Skeletal muscle tissue (tissue), 4 donors: Measurements from ENCODE around the gene BRPF1. TPM values are rescaled to one million over a fixed set of nuclear protein-coding genes. Genes with fewer than 3 reads are reported as not detected.
"Not testable (repeated sequence)": the region's sequence is repeated elsewhere in the genome, so short reads cannot be mapped to it uniquely, and the experiment has no call there.

Experiments used
- H3K27ac ChIP-seq: one replicate; pipeline ENCODE4 v1.7.0; 2013; ENCODE audit warnings: mild to moderate bottlenecking, low read depth, low read length, inconsistent platforms
- H3K27me3 ChIP-seq, 3 donors: one replicate each; pipeline ENCODE4 v1.7.0; 2013; ENCODE audit warnings: low read length in 3 of 3; ENCODE audit not compliant: control insufficient read depth in 3 of 3, insufficient read depth in 3 of 3
- H3K36me3 ChIP-seq, 3 donors: one replicate each; pipeline ENCODE4 v1.7.0; 2013; ENCODE audit warnings: low read length in 3 of 3; ENCODE audit not compliant: control insufficient read depth in 3 of 3, insufficient read depth in 3 of 3
- H3K4me1 ChIP-seq, 3 donors: one replicate each; pipeline ENCODE4 v1.7.0; 2013; ENCODE audit warnings: low read length in 3 of 3, mild to moderate bottlenecking in 3 of 3; ENCODE audit not compliant: control insufficient read depth in 3 of 3, insufficient read depth in 3 of 3
- H3K4me3 ChIP-seq, 3 donors: one replicate each; pipeline ENCODE4 v1.7.0; 2013; ENCODE audit warnings: low read length in 3 of 3
- H3K9ac ChIP-seq, 3 donors: one replicate each; pipeline ENCODE4 v1.7.0; 2013; ENCODE audit warnings: low read length in 3 of 3, mild to moderate bottlenecking in 3 of 3, moderate library complexity in 2 of 3, low read depth in 1 of 3
- H3K9me3 ChIP-seq, 3 donors: one replicate each; pipeline ENCODE4 v1.7.0; 2013; ENCODE audit warnings: low read length in 3 of 3; ENCODE audit not compliant: control insufficient read depth in 3 of 3
- total RNA-seq: library from RNA; depleted of rRNA; stranded (reverse); fragments of >200 nt; gene quantifications from one replicate; pipeline ENCODE4 v1.2.3, GENCODE V29; 2014
- donor health status: Osteomylitis.

BRPF1 gene
- total RNA-seq, 1 donor from 2014 or later, result 10.4 TPM

DNA sequence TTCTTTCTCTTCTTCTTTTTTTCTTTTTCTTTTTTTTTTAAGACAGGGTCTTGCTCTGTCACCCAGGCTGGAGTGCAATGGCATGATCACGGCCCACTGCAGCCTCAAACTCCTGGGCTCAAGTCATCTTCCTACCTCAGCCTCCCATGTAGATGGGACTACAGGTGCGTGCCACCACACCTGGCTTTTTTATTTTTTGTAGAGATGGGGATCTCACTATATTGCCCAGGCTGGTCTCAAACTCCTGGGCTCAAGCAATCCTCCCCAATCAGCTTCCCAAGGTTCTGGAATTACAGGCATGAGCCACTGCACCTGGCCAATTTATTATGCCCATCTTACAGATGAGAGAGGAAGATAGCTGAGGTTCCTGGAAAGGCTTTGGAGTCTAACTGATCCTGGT lies 39.5 kb downstream of the BRPF1 start:
- H3K27me3 ChIP-seq, result peaks cover 0 to 12% (median 4%) of the 10 kb centered on the region in 3 donors
- H3K9ac ChIP-seq, H3K9me3 ChIP-seq, H3K27ac ChIP-seq, H3K4me3 ChIP-seq, H3K36me3 ChIP-seq: not testable (repeated sequence)
- peaks cover 20 to 34% (median 30%) of the 10 kb centered on the region in 3 donors for H3K4me1 ChIP-seq

- Histone ChIP-seq H3K4me1 (peaks cover 3 to 13% (median 5%) of the 10 kb centered on the region in 3 donors), H3K27ac (no peak overlapping the region)
Observed at GRCh38 chr3:9776896-9777693, 45.6 kb downstream of the BRPF1 start.

GRCh38 chr3:9777694-9778021 lies 46.1 kb downstream of the BRPF1 start:
- H3K9ac ChIP-seq, result no peak overlapping the region
- H3K4me3 ChIP-seq, result no peak overlapping the region
- no peaks in the 10 kb centered on the region for H3K27me3 ChIP-seq
- no peaks in the 10 kb centered on the region for H3K9me3 ChIP-seq
- peaks cover 16 to 24% (median 21%) of the 10 kb centered on the region in 3 donors for H3K36me3 ChIP-seq
- H3K4me1 ChIP-seq, result peaks cover 3 to 13% (median 5%) of the 10 kb centered on the region in 3 donors
- no peak overlapping the region for H3K27ac ChIP-seq

More at GRCh38 chr3:9776896-9777693, 45.6 kb downstream of the BRPF1 start:
- Histone ChIP-seq H3K36me3 (peaks cover 13 to 20% (median 19%) of the 10 kb centered on the region in 3 donors), H3K9me3 (no peaks in the 10 kb centered on the region), H3K9ac (no peak overlapping the region), H3K27me3 (no peaks in the 10 kb centered on the region), H3K4me3 (no peak overlapping the region)

DNA sequence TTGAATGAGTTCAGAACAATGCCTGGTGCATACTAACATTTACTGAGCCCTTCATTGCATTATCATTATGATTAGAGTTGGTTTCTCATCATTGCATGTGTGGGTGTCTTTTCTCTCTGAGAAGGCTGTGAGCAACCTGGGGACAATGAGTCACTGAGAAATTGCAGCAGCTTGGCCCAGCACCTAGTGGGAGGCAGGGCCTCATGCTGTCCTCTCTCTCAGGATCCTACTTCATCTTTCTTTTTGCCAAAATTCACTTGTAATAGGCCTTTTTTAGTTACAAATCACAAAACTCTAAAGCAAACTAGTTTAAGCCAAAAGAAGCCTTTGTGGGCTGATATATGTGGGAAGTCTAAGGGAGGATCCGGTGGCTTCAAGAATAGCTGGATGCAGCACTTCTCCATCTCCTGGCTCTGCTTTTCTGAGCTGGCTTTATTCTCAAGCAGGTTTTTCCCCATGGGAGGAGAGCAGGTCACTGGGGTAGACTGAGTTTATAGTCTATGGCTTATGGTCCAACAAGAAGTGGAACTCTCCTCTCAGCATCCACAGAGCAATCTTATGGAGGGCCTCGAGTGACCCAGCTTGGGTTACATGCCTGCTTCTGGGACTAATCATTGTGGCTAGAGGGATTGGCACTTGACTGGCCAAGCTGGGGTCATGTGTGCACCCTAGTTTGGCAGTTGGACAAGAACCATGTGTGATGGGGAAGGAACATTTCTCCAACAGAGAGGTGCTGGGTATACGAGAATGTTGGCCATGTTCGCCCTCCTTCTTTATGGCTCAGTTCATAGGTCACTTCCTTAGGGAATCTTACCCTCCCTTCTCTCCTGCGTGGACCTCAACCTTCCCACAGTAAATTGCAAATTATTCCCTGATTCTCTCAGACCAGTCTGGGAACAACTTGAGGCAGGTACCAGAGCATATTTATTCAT lies 46.9 kb downstream of the BRPF1 start:
- Histone ChIP-seq H3K9ac (no peak overlapping the region), H3K4me1 (peaks cover 3 to 13% (median 5%) of the 10 kb centered on the region in 3 donors), H3K4me3 (no peak overlapping the region), H3K27me3 (no peaks in the 10 kb centered on the region), H3K9me3 (no peaks in the 10 kb centered on the region), H3K27ac (no peak overlapping the region), H3K36me3 (peaks cover 16 to 28% (median 24%) of the 10 kb centered on the region in 3 donors)

DNA sequence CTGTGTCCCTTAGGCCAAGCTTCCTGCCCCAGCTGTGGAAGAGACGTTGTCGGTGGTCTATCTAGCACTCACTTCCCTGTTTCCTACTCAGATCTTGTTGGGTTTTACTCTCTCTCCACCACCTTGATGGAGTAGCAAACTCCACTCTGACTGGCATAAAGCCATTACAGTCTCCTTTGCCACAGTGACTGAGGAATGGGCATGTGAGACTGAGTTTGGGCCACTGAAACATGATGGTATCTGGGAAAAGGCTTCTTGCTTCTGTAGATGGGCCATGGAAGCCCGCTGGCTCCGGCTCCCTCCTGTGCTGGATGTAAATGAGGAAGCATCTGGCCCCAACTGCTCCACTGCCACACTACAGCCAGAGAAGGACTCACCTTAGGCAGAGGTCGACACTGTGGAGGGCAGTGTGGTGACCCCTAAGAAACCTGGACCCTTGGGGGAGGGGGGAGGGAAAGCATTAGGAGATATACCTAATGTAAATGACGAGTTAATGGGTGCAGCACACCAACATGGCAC lies 47.6 kb downstream of the BRPF1 start:
- no peaks in the 10 kb centered on the region for H3K9me3 ChIP-seq
- H3K4me1 ChIP-seq, result peaks cover 3 to 13% (median 5%) of the 10 kb centered on the region in 3 donors
- no peaks in the 10 kb centered on the region for H3K27me3 ChIP-seq
- H3K27ac ChIP-seq, result no peak overlapping the region
- peaks cover 22 to 33% (median 28%) of the 10 kb centered on the region in 3 donors for H3K36me3 ChIP-seq
- no peak overlapping the region for H3K9ac ChIP-seq
- H3K4me3 ChIP-seq, result no peak overlapping the region

- Histone ChIP-seq H3K27me3 (no peaks in the 10 kb centered on the region), H3K4me3 (no peak overlapping the region), H3K9me3 (no peaks in the 10 kb centered on the region), H3K27ac (no peak overlapping the region), H3K9ac (no peak overlapping the region), H3K36me3 (peaks cover 23 to 37% (median 29%) of the 10 kb centered on the region in 3 donors), H3K4me1 (peaks cover 3 to 13% (median 5%) of the 10 kb centered on the region in 3 donors)
Observed at GRCh38 chr3:9779721-9780457, 48.4 kb downstream of the BRPF1 start.

GRCh38 chr3:9780458-9780812 lies 48.9 kb downstream of the BRPF1 start:
- Histone ChIP-seq H3K4me3 (no peak overlapping the region), H3K4me1 (peaks cover 3 to 13% (median 5%) of the 10 kb centered on the region in 3 donors), H3K9me3 (no peaks in the 10 kb centered on the region), H3K36me3 (peaks cover 28 to 43% (median 33%) of the 10 kb centered on the region in 3 donors), H3K27me3 (no peaks in the 10 kb centered on the region), H3K27ac (no peak overlapping the region), H3K9ac (no peak overlapping the region)

DNA sequence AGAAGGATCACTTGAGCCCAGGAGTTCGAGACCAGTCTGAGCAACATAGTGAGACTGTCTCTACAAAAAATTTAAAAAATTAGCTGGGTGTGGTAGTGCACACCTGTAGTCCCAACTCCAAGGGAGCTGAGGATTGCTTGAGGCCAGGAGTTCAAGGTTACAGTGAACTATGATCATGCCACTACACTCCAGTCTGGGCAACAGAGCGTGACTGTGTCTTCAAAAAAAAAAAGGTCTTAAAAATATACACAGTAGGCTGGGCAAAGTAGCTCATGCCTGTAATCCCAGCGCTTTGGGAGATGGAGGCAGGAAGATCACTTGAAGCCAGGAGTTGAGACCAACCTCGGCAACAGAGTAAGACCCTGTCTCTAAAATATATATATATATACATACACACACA lies 49.4 kb downstream of the BRPF1 start:
- peaks cover 31 to 47% (median 33%) of the 10 kb centered on the region in 3 donors for H3K36me3 ChIP-seq
- peaks cover 3 to 13% (median 5%) of the 10 kb centered on the region in 3 donors for H3K4me1 ChIP-seq
- no peak overlapping the region for H3K4me3 ChIP-seq
- no peak overlapping the region for H3K27ac ChIP-seq
- no peak overlapping the region for H3K9ac ChIP-seq
- no peaks in the 10 kb centered on the region for H3K27me3 ChIP-seq
- no peaks in the 10 kb centered on the region for H3K9me3 ChIP-seq

DNA sequence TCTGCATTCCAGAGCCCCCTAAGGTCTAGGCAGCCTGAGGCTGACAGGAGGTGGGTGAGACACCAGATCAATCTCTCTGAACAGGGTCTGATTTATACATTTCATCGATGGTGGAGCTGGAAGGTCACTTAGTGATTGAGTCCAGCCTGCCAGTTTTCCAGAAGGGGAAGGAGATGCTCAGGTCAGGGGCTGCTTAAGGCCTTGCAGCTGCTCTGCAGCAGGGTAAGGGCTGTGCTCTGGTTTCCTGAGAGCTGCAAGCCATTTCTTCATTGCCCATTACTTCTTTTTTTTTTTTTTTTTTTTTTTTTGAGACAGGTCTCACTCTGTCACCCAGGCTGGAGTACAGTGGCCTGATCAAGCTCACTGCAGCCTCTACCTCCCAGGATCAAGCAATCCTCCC lies 50.0 kb downstream of the BRPF1 start:
- H3K4me3 ChIP-seq, result no peak overlapping the region
- no peaks in the 10 kb centered on the region for H3K9me3 ChIP-seq
- H3K4me1 ChIP-seq, result peaks cover 3 to 13% (median 5%) of the 10 kb centered on the region in 3 donors
- H3K27ac ChIP-seq, result no peak overlapping the region
- no peak overlapping the region for H3K9ac ChIP-seq
- peaks cover 36 to 52% (median 39%) of the 10 kb centered on the region in 3 donors for H3K36me3 ChIP-seq
- no peaks in the 10 kb centered on the region for H3K27me3 ChIP-seq
